Measurements from ENCODE around the gene IGFN1.
A peak's percentile ranks its signal among the peaks of the same experiment; 100 is the strongest.

Gene IGFN1

GRCh38 chr1:201185123-201185453 lies 5.5 kb upstream of the IGFN1 start:
- no peak for DNase-seq (ENCODE audit: low read depth in 2 of 2)

- no peak for DNase-seq (ENCODE audit: low read depth in 2 of 2)
These were observed 5.0 kb upstream of the IGFN1 start for GRCh38 chr1:201185527-201186128.

- DNase-seq (ENCODE audit: low read depth in 2 of 2) = no peak
These were observed 4.4 kb upstream of the IGFN1 start for GRCh38 chr1:201186192-201186591.

- no peak for DNase-seq (ENCODE audit: low read depth in 2 of 2)
These were observed 1.5 kb upstream of the IGFN1 start for GRCh38 chr1:201189085-201189484.

GRCh38 chr1:201190005-201190404 lies 619 bp upstream of the IGFN1 start:
- DNase-seq (ENCODE audit: low read depth in 2 of 2) = no peak

GRCh38 chr1:201191653-201192260 lies 1.1 kb downstream of the IGFN1 start:
- DNase-seq (ENCODE audit: low read depth in 2 of 2) = peak; percentile 62 to 73

- DNase-seq (ENCODE audit: low read depth in 2 of 2) = peak; percentile 68 to 73
These were observed 1.7 kb downstream of the IGFN1 start for GRCh38 chr1:201192261-201192788.

GRCh38 chr1:201194046-201194445 lies 3.4 kb downstream of the IGFN1 start:
- DNase-seq (ENCODE audit: low read depth in 2 of 2) = no peak

GRCh38 chr1:201198598-201198997 lies 8.0 kb downstream of the IGFN1 start:
- DNase-seq (ENCODE audit: low read depth in 2 of 2) = no peak

- no peak for DNase-seq (ENCODE audit: low read depth in 2 of 2)
These were observed 14.4 kb downstream of the IGFN1 start for GRCh38 chr1:201205036-201205435.

- DNase-seq (ENCODE audit: low read depth in 2 of 2) = no peak
These were observed 15.6 kb downstream of the IGFN1 start for GRCh38 chr1:201206176-201206575.

GRCh38 chr1:201207046-201207445 lies 16.4 kb downstream of the IGFN1 start:
- DNase-seq (ENCODE audit: low read depth in 2 of 2) = no peak

- DNase-seq (ENCODE audit: low read depth in 2 of 2) = no peak
These were observed 17.6 kb downstream of the IGFN1 start for GRCh38 chr1:201208236-201208635.

- DNase-seq (ENCODE audit: low read depth in 2 of 2) = no peak
These were observed 21.4 kb downstream of the IGFN1 start for GRCh38 chr1:201212056-201212455.

- no peak for DNase-seq (ENCODE audit: low read depth in 2 of 2)
These were observed 21.9 kb downstream of the IGFN1 start for GRCh38 chr1:201212461-201213055.

- DNase-seq (ENCODE audit: low read depth in 2 of 2) = no peak
These were observed 22.6 kb downstream of the IGFN1 start for GRCh38 chr1:201213106-201213770.

GRCh38 chr1:201213926-201214325 lies 23.3 kb downstream of the IGFN1 start:
- no peak for DNase-seq (ENCODE audit: low read depth in 2 of 2)

GRCh38 chr1:201214461-201214860 lies 23.8 kb downstream of the IGFN1 start:
- DNase-seq (ENCODE audit: low read depth in 2 of 2) = no peak

GRCh38 chr1:201214886-201215285 lies 24.3 kb downstream of the IGFN1 start:
- DNase-seq (ENCODE audit: low read depth in 2 of 2) = no peak

GRCh38 chr1:201215531-201216357 lies 25.1 kb downstream of the IGFN1 start:
- DNase-seq (ENCODE audit: low read depth in 2 of 2) = no peak

GRCh38 chr1:201216395-201217085 lies 25.9 kb downstream of the IGFN1 start:
- no peak for DNase-seq (ENCODE audit: low read depth in 2 of 2)

Data from fibroblast of skin of left biceps (primary cell).